Measurements from ENCODE around the gene MPDU1. TPM values are rescaled to one million over a fixed set of nuclear protein-coding genes. Genes with fewer than 3 reads are reported as not detected.
A peak's percentile ranks its signal among the peaks of the same experiment; 100 is the strongest.

MPDU1 gene
- total and polyA plus RNA-seq, 2 of the 13 experiments (the other 11 are each of a cell fraction or from before 2014, with no cell fraction given): 112 to 167 TPM

DNA sequence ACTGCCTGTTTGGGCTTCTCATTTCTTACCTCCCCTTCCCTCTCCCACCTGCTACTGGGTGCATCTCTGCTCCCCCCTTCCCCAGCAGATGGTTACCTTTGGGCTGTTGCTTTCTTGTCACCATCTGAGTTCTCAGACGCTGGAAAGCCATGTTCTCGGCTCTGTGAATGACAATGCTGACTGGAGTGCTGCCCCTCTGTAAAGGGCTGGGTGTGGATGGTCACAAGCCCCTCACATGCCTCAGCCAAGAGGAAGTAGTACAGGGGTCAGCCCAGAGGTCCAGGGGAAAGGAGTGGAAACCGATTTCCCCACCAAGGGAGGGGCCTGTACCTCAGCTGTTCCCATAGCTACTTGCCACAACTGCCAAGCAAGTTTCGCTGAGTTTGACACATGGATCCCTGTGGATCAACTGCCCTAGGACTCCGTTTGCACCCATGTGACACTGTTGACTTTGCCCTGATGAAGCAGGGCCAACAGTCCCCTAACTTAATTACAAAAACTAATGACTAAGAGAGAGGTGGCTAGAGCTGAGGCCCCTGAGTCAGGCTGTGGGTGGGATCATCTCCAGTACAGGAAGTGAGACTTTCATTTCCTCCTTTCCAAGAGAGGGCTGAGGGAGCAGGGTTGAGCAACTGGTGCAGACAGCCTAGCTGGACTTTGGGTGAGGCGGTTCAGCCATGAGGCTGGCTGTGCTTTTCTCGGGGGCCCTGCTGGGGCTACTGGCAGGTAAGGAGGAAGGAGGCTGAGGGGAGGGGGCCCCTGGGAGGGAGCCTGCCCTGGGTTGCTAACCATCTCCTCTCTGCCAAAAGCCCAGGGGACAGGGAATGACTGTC lies 4.4 kb upstream of the MPDU1 start, which contains the start of gene CD68 (continued):
- TF ChIP-seq, protein P1, sequence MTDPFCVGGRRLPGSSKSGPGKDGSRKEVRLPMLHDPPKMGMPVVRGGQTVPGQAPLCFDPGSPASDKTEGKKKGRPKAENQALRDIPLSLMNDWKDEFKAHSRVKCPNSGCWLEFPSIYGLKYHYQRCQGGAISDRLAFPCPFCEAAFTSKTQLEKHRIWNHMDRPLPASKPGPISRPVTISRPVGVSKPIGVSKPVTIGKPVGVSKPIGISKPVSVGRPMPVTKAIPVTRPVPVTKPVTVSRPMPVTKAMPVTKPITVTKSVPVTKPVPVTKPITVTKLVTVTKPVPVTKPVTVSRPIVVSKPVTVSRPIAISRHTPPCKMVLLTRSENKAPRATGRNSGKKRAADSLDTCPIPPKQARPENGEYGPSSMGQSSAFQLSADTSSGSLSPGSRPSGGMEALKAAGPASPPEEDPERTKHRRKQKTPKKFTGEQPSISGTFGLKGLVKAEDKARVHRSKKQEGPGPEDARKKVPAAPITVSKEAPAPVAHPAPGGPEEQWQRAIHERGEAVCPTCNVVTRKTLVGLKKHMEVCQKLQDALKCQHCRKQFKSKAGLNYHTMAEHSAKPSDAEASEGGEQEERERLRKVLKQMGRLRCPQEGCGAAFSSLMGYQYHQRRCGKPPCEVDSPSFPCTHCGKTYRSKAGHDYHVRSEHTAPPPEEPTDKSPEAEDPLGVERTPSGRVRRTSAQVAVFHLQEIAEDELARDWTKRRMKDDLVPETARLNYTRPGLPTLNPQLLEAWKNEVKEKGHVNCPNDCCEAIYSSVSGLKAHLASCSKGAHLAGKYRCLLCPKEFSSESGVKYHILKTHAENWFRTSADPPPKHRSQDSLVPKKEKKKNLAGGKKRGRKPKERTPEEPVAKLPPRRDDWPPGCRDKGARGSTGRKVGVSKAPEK (CRISPR knock-in tag; IDR thresholded peaks at IDR 0.05; ENCODE audit: borderline replicate concordance): peak; percentile 58; the same call in 1 of the 2 replicates
- TF ChIP-seq ZNF121 (CRISPR knock-in tag; IDR thresholded peaks at IDR 0.05) (no peak), HOXA9 (CRISPR knock-in tag; IDR thresholded peaks at IDR 0.05; ENCODE audit: borderline replicate concordance) (0 out of 2 replicates have a peak, but pooled peaks have one; percentile 39), XRCC5 (optimal IDR thresholded peaks at IDR 0.05; ENCODE audit: low read length) (no peak), TBX3 (IDR thresholded peaks at IDR 0.05; ENCODE audit: borderline replicate concordance) (peak; percentile 96), ZNF138 (CRISPR knock-in tag; IDR thresholded peaks at IDR 0.05; ENCODE audit: low read depth) (no peak), RAD51 (IDR thresholded peaks at IDR 0.05; ENCODE audit: borderline replicate concordance) (no peak), NONO (IDR thresholded peaks at IDR 0.05) (no peak), NONO (CRISPR knock-in tag; conservative IDR thresholded peaks at IDR 0.05) (peak; percentile 95), TEAD3 (CRISPR knock-in tag; optimal IDR thresholded peaks at IDR 0.05; ENCODE audit: borderline replicate concordance) (peak; percentile 55), ZNF567 (CRISPR knock-in tag; IDR thresholded peaks at IDR 0.05; ENCODE audit: borderline replicate concordance) (no peak), ZSCAN31 (CRISPR knock-in tag; IDR thresholded peaks at IDR 0.05; ENCODE audit: low read depth) (no peak), ZNF382 (CRISPR knock-in tag; IDR thresholded peaks at IDR 0.05; ENCODE audit: borderline replicate concordance) (no peak), SKI (IDR thresholded peaks at IDR 0.05; ENCODE audit: partially characterized antibody) (peak; percentile 26), BRCA1 (CRISPR knock-in tag; IDR thresholded peaks at IDR 0.05) (peak; percentile 58), HMG20B (CRISPR knock-in tag; conservative IDR thresholded peaks at IDR 0.05) (no peak; the same call in 1 of the 2 replicates), SP2 (CRISPR knock-in tag; IDR thresholded peaks at IDR 0.05) (no peak), ZNF652 (CRISPR knock-in tag; IDR thresholded peaks at IDR 0.05; ENCODE audit: borderline replicate concordance, low read depth) (no peak), HOXA5 (CRISPR knock-in tag; IDR thresholded peaks at IDR 0.05) (no peak; the same call in 1 of the 2 replicates), CREB1 (IDR thresholded peaks at IDR 0.05) (no peak), CREB1 (CRISPR knock-in tag; IDR thresholded peaks at IDR 0.05) (peak; percentile 54; the same call in 1 of the 2 replicates)
- TF ChIP-seq, protein P2, sequence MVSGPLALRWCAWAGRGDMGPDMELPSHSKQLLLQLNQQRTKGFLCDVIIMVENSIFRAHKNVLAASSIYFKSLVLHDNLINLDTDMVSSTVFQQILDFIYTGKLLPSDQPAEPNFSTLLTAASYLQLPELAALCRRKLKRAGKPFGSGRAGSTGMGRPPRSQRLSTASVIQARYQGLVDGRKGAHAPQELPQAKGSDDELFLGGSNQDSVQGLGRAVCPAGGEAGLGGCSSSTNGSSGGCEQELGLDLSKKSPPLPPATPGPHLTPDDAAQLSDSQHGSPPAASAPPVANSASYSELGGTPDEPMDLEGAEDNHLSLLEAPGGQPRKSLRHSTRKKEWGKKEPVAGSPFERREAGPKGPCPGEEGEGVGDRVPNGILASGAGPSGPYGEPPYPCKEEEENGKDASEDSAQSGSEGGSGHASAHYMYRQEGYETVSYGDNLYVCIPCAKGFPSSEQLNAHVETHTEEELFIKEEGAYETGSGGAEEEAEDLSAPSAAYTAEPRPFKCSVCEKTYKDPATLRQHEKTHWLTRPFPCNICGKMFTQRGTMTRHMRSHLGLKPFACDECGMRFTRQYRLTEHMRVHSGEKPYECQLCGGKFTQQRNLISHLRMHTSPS (CRISPR knock-in tag; IDR thresholded peaks at IDR 0.05; ENCODE audit: low read depth): peak; percentile 32; the same call in 1 of the 2 replicates
- TF ChIP-seq, protein P3, sequence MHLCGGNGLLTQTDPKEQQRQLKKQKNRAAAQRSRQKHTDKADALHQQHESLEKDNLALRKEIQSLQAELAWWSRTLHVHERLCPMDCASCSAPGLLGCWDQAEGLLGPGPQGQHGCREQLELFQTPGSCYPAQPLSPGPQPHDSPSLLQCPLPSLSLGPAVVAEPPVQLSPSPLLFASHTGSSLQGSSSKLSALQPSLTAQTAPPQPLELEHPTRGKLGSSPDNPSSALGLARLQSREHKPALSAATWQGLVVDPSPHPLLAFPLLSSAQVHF (CRISPR knock-in tag; IDR thresholded peaks at IDR 0.05): peak; percentile 49; the same call in 1 of the 2 replicates
- TF ChIP-seq, protein P4, sequence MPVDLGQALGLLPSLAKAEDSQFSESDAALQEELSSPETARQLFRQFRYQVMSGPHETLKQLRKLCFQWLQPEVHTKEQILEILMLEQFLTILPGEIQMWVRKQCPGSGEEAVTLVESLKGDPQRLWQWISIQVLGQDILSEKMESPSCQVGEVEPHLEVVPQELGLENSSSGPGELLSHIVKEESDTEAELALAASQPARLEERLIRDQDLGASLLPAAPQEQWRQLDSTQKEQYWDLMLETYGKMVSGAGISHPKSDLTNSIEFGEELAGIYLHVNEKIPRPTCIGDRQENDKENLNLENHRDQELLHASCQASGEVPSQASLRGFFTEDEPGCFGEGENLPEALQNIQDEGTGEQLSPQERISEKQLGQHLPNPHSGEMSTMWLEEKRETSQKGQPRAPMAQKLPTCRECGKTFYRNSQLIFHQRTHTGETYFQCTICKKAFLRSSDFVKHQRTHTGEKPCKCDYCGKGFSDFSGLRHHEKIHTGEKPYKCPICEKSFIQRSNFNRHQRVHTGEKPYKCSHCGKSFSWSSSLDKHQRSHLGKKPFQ (CRISPR knock-in tag; IDR thresholded peaks at IDR 0.05; ENCODE audit: insufficient replicate concordance): no peak

Measured in HepG2 (cell line).